ENCODE data around the gene NES.

NES gene

GRCh38 chr1:156681196-156681960 is 4.2 kb upstream of the NES start:
- no peak overlapping the region for H3K4me3 Mint-ChIP-seq
- peaks cover 67 to 92% of the 10 kb centered on the region in 2 donors for H3K27me3 Mint-ChIP-seq
- peaks cover 8% of the 10 kb centered on the region for H3K36me3 Mint-ChIP-seq (ENCODE audit: insufficient read depth)
- peaks cover 5 to 16% of the 10 kb centered on the region in 2 donors for H3K4me1 Mint-ChIP-seq (ENCODE audit: low read depth in 2 of 2)
- ATAC-seq (replicated peaks) (no peak), DNase-seq (no peak)
- no peaks in the 10 kb centered on the region for H3K9me3 Mint-ChIP-seq
- H3K27ac Mint-ChIP-seq: no peak overlapping the region

DNA sequence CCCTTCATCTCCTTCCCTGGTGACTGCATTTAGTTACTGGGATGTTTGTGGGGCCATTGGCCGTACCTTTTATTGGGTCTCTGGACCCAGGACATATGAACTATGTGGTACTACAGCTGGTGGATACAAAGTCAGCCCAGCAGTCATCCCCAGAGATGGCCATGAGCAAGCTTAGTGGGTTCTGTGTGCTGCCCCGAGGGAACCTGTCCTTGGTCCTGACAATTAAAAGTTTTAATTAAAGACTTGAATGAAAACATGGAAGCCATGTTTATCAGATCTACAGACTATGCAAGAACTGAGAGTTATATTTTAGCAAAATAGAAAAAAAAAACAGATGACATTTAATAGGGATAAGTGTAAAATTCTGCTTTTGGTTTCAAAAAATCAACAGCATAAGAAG is 2.8 kb upstream of the NES start:
- peaks cover 73 to 95% of the 10 kb centered on the region in 2 donors for H3K27me3 Mint-ChIP-seq
- peaks cover 8% of the 10 kb centered on the region for H3K36me3 Mint-ChIP-seq (ENCODE audit: insufficient read depth)

GRCh38 chr1:156677616-156678596 is 699 bp upstream of the NES start:
- peak; percentile 14 for ATAC-seq (replicated peaks)
- H3K27me3 Mint-ChIP-seq: peaks cover 79 to 95% of the 10 kb centered on the region in 2 donors
- H3K9me3 Mint-ChIP-seq: no peaks in the 10 kb centered on the region
- peak overlapping the region in 1 of 2 donors; percentile 54 for H3K4me3 Mint-ChIP-seq
- no peak for DNase-seq
- no peak overlapping the region for H3K27ac Mint-ChIP-seq
- H3K4me1 Mint-ChIP-seq (ENCODE audit: low read depth in 2 of 2): peaks cover 5 to 11% of the 10 kb centered on the region in 2 donors
- H3K36me3 Mint-ChIP-seq (ENCODE audit: insufficient read depth): peaks cover 3% of the 10 kb centered on the region

More for the DNA sequence above, 2.8 kb upstream of the NES start:
- Mint-ChIP-seq H3K27ac (no peak overlapping the region), H3K4me1 (ENCODE audit: low read depth in 2 of 2) (peaks cover 5 to 16% of the 10 kb centered on the region in 2 donors), H3K9me3 (no peaks in the 10 kb centered on the region), H3K4me3 (no peak overlapping the region)
- DNase-seq: no peak
- ATAC-seq (replicated peaks): no peak

DNA sequence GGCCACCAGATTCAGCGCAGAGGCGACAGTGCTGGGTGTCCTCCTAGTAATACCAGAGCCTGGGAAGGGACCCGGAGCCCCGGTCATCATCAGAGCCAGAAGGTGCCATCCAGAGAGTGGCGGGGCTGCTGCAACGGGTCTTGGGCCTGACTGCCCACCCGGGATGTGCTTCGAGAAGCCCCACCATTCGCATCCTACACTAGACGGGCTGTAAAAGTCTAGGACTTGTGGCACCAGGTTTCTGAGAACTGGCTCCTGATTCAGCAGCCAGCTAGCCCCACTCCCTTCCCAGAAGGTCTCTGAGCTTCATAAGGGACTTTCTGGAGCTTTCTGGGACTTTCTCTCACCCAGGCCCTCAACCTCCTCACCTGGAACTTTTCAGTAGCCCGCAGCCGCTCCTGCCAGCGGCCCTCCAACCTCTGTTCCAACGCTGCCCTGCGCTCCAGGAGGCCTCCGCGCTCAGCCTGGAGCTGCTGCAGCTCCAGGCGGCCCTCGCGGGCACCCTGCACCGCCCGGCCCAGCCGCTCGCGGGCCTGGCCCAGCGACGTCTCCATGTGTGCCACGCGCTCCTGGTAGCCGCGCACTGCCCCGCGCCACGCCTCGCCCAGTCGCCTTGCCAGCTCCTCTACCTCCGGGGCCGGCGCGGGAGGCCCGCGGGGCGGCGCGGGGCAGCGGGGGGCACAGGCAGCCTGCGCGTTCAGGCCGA is 940 bp downstream of the NES start:
- DNase-seq (no peak), ATAC-seq (replicated peaks) (no peak)
- Mint-ChIP-seq H3K4me3 (no peak overlapping the region), H3K4me1 (ENCODE audit: low read depth in 2 of 2) (peaks cover 8 to 11% of the 10 kb centered on the region in 2 donors), H3K27me3 (peaks cover 81 to 96% of the 10 kb centered on the region in 2 donors), H3K9me3 (no peaks in the 10 kb centered on the region), H3K27ac (no peak overlapping the region), H3K36me3 (ENCODE audit: insufficient read depth) (no peaks in the 10 kb centered on the region)

- Mint-ChIP-seq H3K9me3 (no peaks in the 10 kb centered on the region), H3K4me1 (ENCODE audit: low read depth in 2 of 2) (peaks cover 11% of the 10 kb centered on the region in 2 donors), H3K4me3 (no peak overlapping the region), H3K27ac (no peak overlapping the region), H3K36me3 (ENCODE audit: insufficient read depth) (no peaks in the 10 kb centered on the region), H3K27me3 (peaks cover 78 to 96% of the 10 kb centered on the region in 2 donors)
- DNase-seq: no peak
- no peak for ATAC-seq (replicated peaks)
These were observed 1.7 kb downstream of the NES start for GRCh38 chr1:156675210-156676113.

- Mint-ChIP-seq H3K9me3 (no peaks in the 10 kb centered on the region), H3K27ac (peak overlapping the region in 1 of 2 donors; percentile 28), H3K27me3 (peaks cover 62 to 84% of the 10 kb centered on the region in 2 donors), H3K36me3 (ENCODE audit: insufficient read depth) (peaks cover 4% of the 10 kb centered on the region), H3K4me1 (ENCODE audit: low read depth in 2 of 2) (peaks cover 11% of the 10 kb centered on the region in 2 donors), H3K4me3 (no peak overlapping the region)
- ATAC-seq (replicated peaks): no peak
- DNase-seq: no peak
These were observed 3.7 kb downstream of the NES start for GRCh38 chr1:156673387-156674121.

DNA sequence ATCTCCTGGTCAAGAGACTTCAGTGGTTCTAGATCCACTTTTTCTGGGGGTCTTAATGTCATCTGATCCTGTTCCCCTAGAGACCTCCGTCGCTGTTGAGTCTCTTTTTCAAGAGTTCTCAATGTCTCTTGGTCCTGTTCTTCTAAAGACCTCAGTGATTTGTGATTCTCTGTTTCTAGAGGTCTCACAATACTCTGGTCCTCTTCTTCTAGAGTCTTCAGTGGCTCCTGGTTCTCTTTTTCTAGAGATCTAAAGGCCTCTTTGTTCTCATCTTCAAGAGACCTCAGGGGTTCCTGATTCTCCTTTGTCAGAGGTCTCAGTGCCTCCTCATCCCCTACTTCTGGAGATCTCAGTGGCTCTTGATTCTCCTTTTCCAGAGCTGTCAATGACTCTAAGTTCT is 5.4 kb downstream of the NES start:
- H3K27ac Mint-ChIP-seq: peak overlapping the region in 1 of 2 donors; percentile 2
- H3K36me3 Mint-ChIP-seq (ENCODE audit: insufficient read depth): peaks cover 4% of the 10 kb centered on the region
- H3K4me1 Mint-ChIP-seq (ENCODE audit: low read depth in 2 of 2): peaks cover under 1 to 6% of the 10 kb centered on the region in 2 donors
- H3K9me3 Mint-ChIP-seq: no peaks in the 10 kb centered on the region
- peaks cover 45 to 66% of the 10 kb centered on the region in 2 donors for H3K27me3 Mint-ChIP-seq
- no peak for ATAC-seq (replicated peaks)
- DNase-seq: no peak
- no peak overlapping the region for H3K4me3 Mint-ChIP-seq

GRCh38 chr1:156670791-156671190 is 6.4 kb downstream of the NES start:
- no peaks in the 10 kb centered on the region for H3K9me3 Mint-ChIP-seq
- peaks cover 45 to 61% of the 10 kb centered on the region in 2 donors for H3K27me3 Mint-ChIP-seq
- H3K4me3 Mint-ChIP-seq: no peak overlapping the region
- H3K36me3 Mint-ChIP-seq (ENCODE audit: insufficient read depth): peaks cover 4% of the 10 kb centered on the region
- peaks cover 1 to 6% of the 10 kb centered on the region in 2 donors for H3K4me1 Mint-ChIP-seq (ENCODE audit: low read depth in 2 of 2)
- H3K27ac Mint-ChIP-seq: peak overlapping the region in 1 of 2 donors; percentile 2
- ATAC-seq (replicated peaks) (no peak), DNase-seq (no peak)

- no peaks in the 10 kb centered on the region for H3K9me3 Mint-ChIP-seq
- peaks cover 41 to 56% of the 10 kb centered on the region in 2 donors for H3K27me3 Mint-ChIP-seq
- ATAC-seq (replicated peaks): no peak
- H3K4me3 Mint-ChIP-seq: no peak overlapping the region
- H3K27ac Mint-ChIP-seq: no peak overlapping the region
- peaks cover 5 to 11% of the 10 kb centered on the region in 2 donors for H3K4me1 Mint-ChIP-seq (ENCODE audit: low read depth in 2 of 2)
- no peak for DNase-seq
- peaks cover 4% of the 10 kb centered on the region for H3K36me3 Mint-ChIP-seq (ENCODE audit: insufficient read depth)
These were observed 6.8 kb downstream of the NES start for GRCh38 chr1:156670359-156670758.

DNA sequence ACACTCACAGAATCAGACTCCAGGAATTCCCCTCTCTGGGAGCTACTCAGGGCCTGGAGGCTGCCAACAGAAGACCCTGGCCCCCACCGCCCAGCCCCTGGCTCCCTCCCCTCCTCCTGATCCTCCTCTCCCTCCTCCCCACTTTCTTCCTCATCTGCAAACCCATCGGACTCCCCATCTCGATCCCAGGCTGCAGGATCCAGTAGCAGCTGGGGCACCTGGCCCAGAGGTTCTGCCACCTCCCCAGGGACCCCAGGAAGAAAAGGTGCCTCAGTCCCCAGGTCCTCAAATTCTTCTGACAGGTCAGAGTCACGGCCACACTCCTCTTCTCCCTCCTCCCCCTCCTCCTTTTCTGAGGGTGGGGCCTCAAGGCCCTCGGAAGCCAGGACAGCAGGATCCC is 7.4 kb downstream of the NES start:
- peaks cover 36 to 51% of the 10 kb centered on the region in 2 donors for H3K27me3 Mint-ChIP-seq
- no peak overlapping the region for H3K27ac Mint-ChIP-seq
- H3K9me3 Mint-ChIP-seq: no peaks in the 10 kb centered on the region
- H3K36me3 Mint-ChIP-seq (ENCODE audit: insufficient read depth): peaks cover 4% of the 10 kb centered on the region
- no peak overlapping the region for H3K4me3 Mint-ChIP-seq
- DNase-seq (no peak), ATAC-seq (replicated peaks) (no peak)
- peaks cover 6 to 12% of the 10 kb centered on the region in 2 donors for H3K4me1 Mint-ChIP-seq (ENCODE audit: low read depth in 2 of 2)

GRCh38 chr1:156668801-156669637 is 8.2 kb downstream of the NES start:
- ATAC-seq (replicated peaks): no peak
- no peak overlapping the region for H3K27ac Mint-ChIP-seq
- no peaks in the 10 kb centered on the region for H3K9me3 Mint-ChIP-seq
- peaks cover 6 to 12% of the 10 kb centered on the region in 2 donors for H3K4me1 Mint-ChIP-seq (ENCODE audit: low read depth in 2 of 2)
- peaks cover 29 to 43% of the 10 kb centered on the region in 2 donors for H3K27me3 Mint-ChIP-seq
- H3K36me3 Mint-ChIP-seq (ENCODE audit: insufficient read depth): peaks cover 4% of the 10 kb centered on the region
- no peak overlapping the region for H3K4me3 Mint-ChIP-seq
- DNase-seq: no peak
